Hypothalamus (tissue), 51 donors: ENCODE results near the gene RASA3.

Source experiments
- DNase-seq, 51 donors: peaks; one replicate each; lab custom pipeline; 2025; lab: John Stamatoyannopoulos, UW

The RASA3 gene

DNA sequence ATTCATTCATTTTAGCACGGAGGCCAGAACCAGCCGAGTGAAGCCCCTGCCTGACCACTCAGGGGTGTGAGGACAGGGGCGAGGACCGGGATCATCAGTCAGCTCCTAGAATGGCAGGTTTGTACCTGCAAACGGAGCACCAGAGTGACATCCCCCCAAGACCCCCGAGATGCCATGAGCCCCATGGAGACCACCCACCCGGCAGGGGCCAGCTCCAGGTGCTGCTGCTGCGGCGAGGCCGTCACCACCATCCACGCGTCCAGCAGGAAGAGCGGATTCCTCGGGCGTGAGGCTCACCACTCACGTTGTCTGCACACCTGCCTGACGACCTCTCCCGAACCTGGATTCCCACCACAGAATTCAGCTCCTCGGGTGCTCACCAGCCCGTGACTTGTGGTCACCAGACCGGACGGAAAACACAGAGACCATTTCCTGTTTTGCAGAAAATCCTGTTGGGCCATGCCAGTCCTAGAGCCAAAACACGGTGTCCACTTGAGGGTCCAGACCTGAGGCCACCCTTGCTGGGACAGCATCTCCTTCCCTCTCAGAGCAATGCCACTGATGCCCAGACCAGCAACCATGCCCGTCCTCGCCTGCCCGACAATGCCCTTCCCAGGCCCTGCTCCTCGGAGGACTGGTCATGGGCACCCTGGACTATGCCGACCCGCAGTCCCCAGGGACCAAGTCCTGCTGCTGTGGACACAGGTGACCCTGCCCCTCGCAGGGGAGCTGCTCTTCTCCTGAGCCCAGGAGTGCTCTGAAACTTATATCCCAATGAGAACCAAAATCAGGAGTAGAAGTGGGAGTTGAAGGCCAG, 74.2 kb downstream of the RASA3 start:
- no peak for DNase-seq

DNA sequence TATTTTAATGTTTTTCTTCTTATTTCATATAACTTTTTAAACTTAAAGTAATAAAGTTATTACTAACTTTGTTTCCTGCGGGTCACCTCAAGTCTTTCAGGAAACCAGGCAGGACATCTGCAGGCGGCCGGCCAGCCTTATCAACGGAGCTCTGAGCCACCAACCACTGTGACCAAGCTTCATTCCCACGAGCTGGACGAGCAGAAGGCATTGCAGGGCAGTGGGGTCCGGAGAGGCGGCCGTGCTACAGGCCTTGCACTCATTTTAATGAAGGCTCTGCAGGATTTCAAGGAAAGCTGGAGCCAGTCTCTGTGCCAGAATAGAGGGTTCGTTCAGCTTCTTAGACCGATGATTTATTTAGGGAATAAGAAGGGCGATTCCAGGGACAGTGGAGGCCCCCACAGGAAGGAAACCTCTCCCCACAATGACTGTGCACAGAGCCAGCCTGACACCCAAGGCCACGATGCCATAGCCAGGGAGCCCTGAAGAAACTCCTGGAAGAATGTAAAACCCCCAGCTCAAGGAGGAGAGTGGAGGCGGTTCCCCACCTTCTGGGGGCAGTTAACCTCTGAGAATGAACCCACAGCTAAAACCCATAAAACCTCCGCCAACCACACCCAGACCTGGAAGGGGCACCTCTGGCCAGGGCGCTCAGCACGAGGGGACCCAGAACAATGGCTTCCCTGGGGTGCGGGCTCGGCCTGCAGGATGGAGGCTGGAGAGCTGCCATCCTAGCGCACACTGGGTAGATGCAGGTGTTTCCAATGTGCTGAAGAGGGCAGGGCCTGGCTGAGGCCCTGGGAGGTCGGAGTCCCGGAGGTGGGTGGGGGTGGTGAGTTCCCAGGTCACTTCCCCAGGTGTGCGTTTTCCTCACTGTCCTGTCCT, 75.0 kb downstream of the RASA3 start:
- peak in 2 of 51 donors; percentile 19 to 33 for DNase-seq

DNA sequence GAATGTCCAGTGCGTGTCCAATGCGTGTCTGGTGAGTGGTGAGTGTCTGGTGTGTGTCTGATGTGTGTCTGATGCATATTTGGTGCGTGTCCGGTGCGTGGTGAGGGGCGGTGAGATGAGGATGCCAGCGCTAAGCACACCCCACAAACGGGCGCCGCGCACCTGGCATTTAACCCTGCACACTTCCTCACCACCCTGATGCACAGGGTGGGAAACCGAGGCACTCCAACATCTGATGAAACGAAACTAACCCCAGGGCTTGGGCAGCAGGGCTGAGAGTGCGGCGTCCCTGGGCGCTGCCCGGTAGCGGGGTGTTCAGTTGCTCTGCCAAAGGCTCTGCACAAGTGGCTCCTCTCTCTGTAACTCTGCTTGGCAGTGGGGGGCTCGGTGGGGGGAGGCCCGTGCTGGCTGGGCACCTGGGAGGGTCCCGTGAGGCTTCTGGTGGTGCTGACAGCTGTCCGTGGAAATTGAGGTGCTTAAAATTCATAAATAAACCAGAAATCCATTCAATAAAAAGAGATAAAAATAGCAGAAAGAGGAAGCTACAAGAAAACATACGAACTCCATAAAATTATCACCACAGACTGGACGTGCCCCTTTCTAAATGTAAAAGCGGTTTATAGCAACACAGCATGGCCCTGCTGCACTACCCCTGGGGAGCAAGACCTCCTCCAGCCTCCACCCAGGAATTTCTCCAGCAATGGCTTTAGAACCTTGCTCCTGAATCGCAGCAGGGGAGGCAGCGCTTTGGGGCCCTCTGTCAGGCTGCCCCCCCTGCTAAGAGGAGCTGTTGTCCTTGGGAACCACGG, 76.0 kb downstream of the RASA3 start:
- no peak for DNase-seq

DNA sequence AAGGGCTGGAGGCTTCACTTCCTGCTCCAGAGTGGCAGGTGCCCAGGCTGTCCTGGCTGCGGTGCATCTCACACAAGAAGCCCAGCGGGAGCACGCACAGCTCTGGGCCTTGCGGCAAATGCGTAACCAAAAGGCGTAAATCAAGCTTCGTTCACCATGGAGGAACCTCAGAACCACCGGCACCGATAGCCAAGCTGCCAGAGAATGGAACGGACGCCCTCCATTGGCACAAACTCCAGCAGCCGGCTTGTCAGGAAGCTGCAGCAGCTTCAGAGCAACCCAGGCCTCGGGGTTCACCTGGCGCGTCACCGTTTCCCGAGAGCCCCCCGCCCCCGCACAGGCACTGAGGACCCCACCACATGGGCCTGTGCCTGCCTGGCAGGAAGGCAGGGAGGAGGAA, 76.7 kb downstream of the RASA3 start:
- DNase-seq = peak in 3 of 51 donors; percentile 23 to 46 (median 33)

DNA sequence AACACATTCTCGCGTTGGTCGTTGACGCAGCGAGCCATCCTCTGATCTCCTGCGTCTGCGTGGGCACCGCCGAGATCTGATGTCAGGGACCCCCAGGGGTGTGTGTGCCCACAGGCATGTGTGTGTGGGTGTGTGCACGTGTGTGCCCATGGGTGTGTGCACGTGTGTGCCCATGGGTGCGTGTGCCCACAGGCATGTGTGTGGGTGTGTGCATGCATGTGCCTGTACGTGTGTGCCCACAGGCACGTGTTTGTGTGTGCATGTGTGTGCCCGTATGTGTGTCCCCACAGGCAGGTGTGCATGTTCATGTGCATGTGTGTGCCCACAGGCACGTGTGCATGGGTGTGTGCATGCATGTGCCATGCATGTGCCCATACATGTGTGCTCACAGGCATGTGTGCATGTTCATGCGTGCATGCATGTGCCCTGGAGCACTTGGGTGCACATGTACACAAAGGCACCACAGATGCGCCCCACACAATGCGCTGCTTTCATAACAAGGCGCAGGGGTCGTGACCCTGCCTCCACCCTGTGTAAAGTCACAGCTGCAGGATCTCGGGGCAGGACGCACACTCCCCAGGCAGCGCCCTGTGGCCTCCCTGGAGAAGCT, 77.5 kb downstream of the RASA3 start:
- DNase-seq = peak in 3 of 51 donors; percentile 27 to 31 (median 28)

DNA sequence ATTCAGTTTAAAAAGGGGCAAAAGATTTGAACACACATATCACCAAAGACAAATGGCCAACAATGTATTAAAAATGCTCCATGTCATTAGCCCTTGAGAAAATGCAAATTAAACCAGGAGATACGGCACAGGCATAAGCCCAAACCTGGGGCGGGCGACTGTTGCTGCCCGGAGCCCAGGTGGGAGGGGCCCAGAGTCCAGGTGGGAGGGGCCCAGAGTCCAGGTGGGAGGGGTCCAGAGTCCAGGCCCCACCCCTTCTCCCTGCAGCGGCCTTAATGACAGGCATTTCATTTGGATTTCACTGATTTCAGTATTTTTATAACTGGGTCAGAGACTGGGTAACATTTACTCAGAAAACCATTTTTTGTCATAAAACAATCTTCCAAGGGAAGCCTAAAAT, 78.2 kb downstream of the RASA3 start:
- DNase-seq = no peak

DNA sequence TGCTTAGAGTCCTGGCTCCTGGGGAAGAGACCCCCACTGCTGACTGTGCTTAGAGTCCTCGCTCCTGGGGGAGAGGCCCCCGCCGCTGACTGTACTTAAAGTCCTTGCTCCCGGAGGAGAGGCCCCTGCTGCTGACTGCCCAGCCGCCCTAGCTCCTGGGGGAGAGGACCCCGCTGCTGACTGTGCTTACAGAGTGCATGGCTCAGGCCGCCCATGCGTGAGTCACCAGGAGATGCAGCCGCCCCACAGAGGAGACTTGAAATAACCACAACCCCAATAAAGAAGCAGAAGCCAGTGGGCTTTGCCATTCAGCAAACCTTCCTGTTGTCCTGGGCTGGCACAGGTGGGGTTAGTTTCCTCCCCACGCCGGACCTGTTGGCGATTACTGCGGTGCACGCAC, 79.4 kb downstream of the RASA3 start:
- DNase-seq = no peak

DNA sequence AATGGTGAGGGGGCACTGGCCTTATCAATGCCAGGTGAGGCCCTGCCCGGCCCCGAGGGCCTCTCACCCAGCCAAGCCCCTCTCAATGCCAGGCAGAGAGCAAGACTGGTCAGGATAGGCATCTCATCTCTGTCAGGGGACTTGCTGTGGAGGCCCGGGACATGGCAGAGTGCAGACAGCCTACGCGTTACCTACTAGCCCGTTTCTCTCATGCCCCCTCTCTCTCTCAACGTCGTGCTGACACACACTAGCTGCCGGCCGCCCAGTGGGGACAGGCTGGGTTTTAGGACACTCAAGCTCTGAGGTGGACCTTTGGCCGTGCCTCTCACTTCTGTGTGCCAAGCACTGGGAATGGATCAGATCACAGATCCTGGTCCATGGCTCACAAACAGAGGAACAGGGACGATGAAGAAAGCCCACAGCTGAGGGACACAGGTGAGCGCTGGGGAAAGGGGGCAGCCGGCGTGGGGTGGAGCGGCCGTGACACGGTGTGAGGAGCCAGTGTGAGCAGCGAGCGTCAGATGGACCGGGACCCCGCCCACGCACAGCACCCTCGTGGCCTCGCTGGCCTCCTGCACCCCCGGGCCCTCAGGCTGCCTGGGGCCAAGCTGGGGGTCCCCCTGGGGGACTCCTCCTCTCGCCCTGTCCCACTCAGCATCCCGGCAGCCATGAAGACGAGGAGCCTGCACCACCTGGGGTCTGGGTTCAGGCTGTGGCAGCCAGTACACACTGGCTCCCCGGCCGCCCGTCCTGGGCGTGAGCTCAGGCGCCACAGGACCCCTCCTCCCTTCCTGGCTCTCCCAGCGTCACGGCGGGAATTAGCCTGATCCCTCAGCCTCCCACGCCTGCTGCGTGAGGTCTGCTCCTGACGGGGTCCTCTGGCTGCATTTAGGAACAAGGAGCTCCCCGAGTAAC, 81.6 kb downstream of the RASA3 start:
- no peak for DNase-seq

DNA sequence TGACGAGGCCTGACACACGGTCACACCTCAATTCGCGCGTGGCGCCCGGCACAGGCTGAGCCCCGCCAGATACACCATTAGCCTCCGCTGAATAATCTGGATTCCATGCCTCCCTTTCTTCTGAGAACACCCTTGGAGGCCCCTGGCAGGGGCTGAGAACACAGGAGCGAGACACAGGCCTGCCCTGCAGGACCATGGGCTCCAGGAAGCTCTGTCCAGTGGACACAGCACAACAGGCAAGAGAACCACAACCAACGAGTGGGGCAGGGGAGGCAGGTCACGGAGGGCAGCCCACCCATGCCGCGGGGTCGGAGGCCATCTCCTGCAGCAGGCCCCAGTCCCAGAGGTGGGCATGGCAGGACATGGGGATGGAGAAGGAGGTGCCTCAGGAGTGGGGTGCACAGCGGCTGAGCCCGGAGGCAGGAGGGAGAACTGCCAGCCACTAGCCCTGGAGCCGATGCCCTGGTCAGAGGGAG, 82.8 kb downstream of the RASA3 start:
- DNase-seq = no peak

DNA sequence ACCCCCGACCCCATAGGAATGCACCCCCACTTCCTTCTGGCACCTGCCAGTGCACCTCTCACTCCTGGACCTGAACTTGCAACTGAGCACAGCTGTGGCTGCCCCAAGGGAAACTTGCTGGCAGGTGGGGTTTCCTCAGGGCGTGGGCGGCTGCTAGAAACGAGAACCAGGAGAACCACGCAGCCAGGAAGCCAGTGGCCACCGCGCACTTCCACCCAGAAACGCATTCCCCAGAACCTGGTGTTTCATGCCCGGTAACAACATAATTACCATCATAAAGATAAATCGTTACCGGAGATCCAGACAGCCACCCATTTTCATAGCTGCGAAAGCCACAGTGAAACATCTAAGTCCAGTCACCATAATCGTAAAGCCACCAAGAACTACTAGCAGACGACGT, 83.4 kb downstream of the RASA3 start:
- DNase-seq = no peak

DNA sequence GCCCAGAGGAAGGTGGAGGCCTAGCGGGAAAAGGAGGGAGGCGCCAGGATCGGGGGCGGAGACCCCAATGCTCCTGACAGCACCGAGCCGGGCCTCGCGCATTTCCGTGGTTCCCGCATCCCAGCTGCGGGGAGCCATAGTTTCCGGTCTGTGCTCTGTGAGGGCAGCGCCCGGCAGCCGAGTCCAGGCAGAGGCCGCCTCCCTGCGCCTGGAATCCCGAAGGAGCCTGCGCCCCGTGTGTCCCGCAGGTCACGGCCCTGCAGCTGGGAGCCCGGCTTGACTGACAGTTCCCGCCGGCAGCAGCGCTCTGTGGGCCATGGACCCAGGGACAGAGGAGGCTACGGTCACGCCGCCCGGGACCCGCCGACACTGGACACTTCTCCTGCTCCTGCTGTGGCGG, 84.0 kb downstream of the RASA3 start:
- DNase-seq = no peak

DNA sequence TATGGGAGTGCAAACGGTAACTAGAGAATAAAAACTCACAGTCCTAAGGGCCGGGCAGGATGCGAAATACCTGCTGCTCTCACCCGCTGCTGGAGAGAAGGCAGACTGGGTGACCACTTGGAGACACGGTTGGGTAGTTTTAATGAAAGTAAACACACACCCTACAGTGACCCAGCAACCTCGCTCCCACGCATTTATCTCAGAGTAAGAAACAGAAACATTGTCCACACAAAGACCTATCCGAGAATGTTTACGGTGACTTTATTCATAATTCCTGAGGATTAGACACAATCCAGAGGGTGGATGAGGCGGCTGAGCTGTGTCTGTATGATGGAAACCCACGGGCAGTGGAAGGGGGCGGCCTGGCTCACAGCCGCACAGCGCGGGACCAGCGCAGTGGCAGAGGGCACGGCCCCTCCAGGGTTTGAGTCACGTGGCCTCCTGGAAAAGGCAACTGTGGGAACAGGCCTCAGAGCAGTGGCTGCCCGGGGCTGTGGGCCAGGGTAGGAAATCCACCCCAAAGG, 85.0 kb downstream of the RASA3 start:
- DNase-seq = no peak

DNA sequence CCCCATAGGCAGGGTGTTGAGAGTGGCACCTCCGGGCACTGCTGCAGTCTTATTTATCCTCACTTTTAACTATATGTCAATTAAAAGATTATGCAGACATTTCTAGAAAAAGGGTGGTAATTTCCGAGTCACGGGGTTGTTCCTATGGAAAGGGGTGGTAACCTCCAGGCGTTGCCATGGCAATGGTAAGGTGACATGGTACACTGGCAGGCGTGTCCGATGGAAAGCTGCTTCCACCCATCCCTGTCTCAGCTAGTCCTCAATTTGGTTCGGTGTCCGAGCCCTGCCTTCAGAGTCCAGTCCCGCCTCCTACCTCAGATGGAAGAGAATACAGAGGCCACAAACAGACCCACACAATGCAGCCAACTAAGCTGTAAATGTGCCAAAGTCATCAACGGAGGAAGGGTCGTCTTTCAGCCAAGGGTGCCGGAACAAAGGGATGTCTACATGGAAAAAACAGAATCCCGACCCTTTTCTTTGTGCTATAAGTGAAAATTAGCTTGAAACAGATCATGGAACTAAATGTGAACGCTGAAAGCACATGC, 85.9 kb downstream of the RASA3 start:
- DNase-seq = no peak

DNA sequence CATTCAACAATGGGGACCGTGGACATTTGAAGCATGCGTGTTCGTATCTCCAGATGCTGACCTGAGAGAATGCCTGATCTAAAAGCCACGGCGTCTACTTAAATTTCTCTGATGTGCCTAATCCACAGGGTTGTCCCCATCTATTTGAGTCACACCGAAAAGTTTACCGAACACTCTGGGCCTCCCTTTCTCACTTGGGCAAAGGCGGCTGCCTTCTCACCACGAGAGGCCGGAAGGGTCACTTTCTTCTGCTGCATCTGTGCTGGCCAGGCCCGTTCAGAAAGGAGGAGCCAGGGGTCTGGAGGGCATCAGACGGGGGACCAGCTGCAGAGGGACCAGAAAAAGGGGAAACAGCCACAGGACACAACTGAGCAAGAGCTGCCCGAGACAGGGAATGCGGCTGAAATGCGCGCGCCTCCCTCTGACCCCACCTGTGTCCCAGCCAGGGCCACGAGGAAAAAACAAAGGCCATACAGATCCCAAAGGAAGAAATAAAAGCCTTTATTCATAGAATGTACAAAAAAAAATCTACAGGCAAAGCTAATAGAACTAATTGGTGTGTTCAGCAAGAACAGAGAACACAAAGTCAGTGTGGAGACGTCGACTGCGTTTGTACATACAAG, 87.2 kb downstream of the RASA3 start:
- DNase-seq = peak in 17 of 51 donors; percentile 21 to 62 (median 38)

DNA sequence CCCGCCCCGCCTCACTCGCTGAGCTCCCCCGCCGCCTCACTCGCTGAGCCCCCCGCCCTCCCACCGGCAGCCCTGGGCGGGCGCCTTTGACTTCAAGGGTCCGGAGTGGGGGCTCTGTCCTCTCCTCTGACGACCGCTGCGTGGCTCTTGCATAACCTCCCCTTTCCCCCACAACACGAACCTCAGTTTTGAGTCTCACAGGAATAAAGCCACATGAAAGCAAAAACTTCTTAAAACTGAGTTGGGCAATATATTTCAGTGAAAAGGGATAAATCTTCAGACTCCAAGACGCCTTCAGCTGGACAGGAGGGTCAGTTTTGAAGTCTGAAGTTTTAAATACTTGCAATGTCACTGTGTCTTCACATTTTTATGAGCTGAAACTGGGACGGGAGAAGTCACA, 87.9 kb downstream of the RASA3 start:
- no peak for DNase-seq

DNA sequence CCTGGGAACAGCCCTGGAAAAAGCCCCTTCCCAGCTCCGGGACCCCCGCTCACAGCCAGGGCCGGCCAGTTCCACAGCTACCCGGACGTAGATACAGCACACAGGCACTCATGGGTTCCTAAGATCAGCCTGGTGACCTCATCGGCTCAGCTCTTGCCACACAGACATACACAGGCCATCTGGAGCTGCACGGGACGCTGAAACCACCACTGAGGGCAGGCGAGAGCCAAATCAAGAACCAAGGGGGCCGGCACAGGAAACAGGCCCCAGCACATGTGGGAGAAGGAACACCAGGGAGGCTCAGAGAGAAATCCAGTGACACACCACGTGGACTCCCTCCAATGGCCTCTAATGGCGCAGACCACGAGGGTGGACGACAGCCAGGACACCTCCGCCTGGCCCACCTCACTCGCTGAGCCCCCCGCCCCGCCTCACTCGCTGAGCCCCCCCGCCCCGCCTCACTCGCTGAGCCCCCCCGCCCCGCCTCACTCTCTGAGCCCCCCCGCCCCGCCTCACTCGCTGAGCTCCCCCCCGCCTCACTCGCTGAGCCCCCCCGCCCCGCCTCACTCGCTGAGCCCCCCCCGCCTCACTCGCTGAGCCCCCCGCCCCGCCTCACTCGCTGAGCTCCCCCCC, 88.9 kb downstream of the RASA3 start:
- DNase-seq = peak in 3 of 51 donors; percentile 22 to 51 (median 34)

DNA sequence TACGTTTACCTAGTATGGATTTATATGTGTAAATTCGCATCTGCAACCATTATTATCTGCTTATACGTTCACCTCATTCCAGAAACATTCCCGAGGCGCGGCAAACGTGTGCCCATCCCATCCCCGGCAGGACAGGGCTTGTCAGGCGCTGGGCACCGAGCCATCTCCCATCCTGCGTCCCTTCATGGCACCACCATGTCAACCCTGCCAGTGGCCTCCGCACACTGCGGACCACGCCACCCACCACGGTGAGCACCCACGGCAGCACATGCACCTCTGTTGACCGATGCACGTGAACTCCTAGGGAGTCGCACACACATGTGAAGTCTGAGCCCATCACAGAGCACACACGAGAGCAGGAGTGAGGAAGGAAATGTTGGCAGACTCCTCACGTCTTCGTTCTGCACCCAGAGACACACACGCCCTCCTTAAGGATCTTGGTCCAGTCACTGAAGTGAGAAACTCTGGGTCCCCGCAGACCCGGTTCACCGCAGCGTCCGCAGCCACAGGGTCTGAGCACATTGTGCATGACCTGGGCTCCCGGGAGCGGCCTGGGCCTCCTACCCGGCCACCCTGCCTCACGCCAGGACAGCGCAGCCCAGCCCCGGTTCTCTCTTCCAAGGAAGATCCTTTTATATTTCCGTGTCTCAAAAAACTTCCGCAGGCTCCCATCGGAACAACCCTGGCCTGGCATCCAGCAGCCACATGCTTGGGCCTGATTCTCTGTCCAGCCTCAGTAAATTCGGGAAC, 90.2 kb downstream of the RASA3 start:
- no peak for DNase-seq
